HEK293T (cell line): ENCODE measurements around the gene EPB41L3.

Source experiments
- CTCF ChIA-PET: fragments of 350-600 bp; formaldehyde crosslinking; extraction: SDS; loops from one replicate; lab custom pipeline; 2021; ENCODE audit warnings: antibody characterized with exemption, inconsistent platforms; lab: Yijun Ruan, JAX
- POLR2A ChIA-PET: fragments of 350-600 bp; formaldehyde crosslinking; extraction: SDS; loops from one replicate; lab custom pipeline; 2020; ENCODE audit warnings: antibody characterized with exemption, inconsistent platforms; lab: Yijun Ruan, JAX
- DNase-seq: peaks from one replicate; pipeline ENCODE4 v3.0.0; 2012; ENCODE audit warnings: mixed read lengths; ENCODE audit errors: extremely low spot score
- ARNT ChIP-seq: fragments of 450-650 bp; IDR thresholded peaks from 2 replicates; pipeline ENCODE4 v1.6.1; 2017; ENCODE audit warnings: mild to moderate bottlenecking
- BHLHE40 ChIP-seq: fragments of 450-650 bp; IDR thresholded peaks from 2 replicates; pipeline ENCODE4 v1.6.1; 2016; ENCODE audit warnings: mild to moderate bottlenecking, moderate library complexity, borderline replicate concordance
- CTBP1 ChIP-seq: fragments of 450-650 bp; IDR thresholded peaks from 2 replicates; pipeline ENCODE4 v1.6.1; 2016; ENCODE audit warnings: borderline replicate concordance
- ELF4 ChIP-seq: fragments of 450-650 bp; IDR thresholded peaks from 2 replicates; pipeline ENCODE4 v1.6.1; 2017; ENCODE audit warnings: antibody characterized with exemption
- FOXA1 ChIP-seq: fragments of 450-650 bp; IDR thresholded peaks from 2 replicates; pipeline ENCODE4 v1.6.1; 2016; ENCODE audit warnings: mild to moderate bottlenecking
- FOXK2 ChIP-seq: fragments of 450-650 bp; IDR thresholded peaks from 2 replicates; pipeline ENCODE4 v1.6.1; 2016; ENCODE audit warnings: mild to moderate bottlenecking
- FOXM1 ChIP-seq: fragments of 450-650 bp; IDR thresholded peaks from 2 replicates; pipeline ENCODE4 v1.6.1; 2017; ENCODE audit warnings: mild to moderate bottlenecking, borderline replicate concordance
- HDGF ChIP-seq: fragments of 450-650 bp; IDR thresholded peaks from 2 replicates; pipeline ENCODE4 v1.6.1; 2017; ENCODE audit warnings: antibody characterized with exemption, borderline replicate concordance
- L3MBTL2 ChIP-seq: fragments of 450-650 bp; conservative IDR thresholded peaks from 2 replicates; pipeline ENCODE4 v1.6.1; 2016; ENCODE audit warnings: mild to moderate bottlenecking
- LEF1 ChIP-seq: fragments of 450-650 bp; IDR thresholded peaks from 2 replicates; pipeline ENCODE4 v1.6.1; 2017; ENCODE audit warnings: mild to moderate bottlenecking, borderline replicate concordance
- NFRKB ChIP-seq: fragments of 450-650 bp; IDR thresholded peaks from 2 replicates; pipeline ENCODE4 v1.6.1; 2016; ENCODE audit warnings: mild to moderate bottlenecking, moderate library complexity
- PKNOX1 ChIP-seq: fragments of 450-650 bp; IDR thresholded peaks from 2 replicates; pipeline ENCODE4 v1.6.1; 2016
- SP1 ChIP-seq: fragments of 450-650 bp; IDR thresholded peaks from 2 replicates; pipeline ENCODE4 v1.6.1; 2017
- SUZ12 ChIP-seq: fragments of 450-650 bp; IDR thresholded peaks from 2 replicates; pipeline ENCODE4 v1.6.1; 2016; ENCODE audit warnings: mild to moderate bottlenecking
- TARDBP ChIP-seq: fragments of 450-650 bp; IDR thresholded peaks from 2 replicates; pipeline ENCODE4 v1.6.1; 2016
- ZNF384 ChIP-seq: fragments of 450-650 bp; IDR thresholded peaks from 2 replicates; pipeline ENCODE4 v1.6.1; 2016

The EPB41L3 gene

GRCh38 chr18:5506174-5506573 is 37.6 kb downstream of the EPB41L3 start:
- DNase-seq, result no peak
- no peak for TF ChIP-seq ELF4
- no peak for TF ChIP-seq FOXA1
- no peak for TF ChIP-seq CTBP1
- no peak for TF ChIP-seq HDGF
- no peak for TF ChIP-seq SUZ12
- TF ChIP-seq ARNT, result no peak
- no peak for TF ChIP-seq SP1
- TF ChIP-seq FOXK2, result no peak
- no peak for TF ChIP-seq FOXM1
- no peak for TF ChIP-seq LEF1
- POLR2A ChIA-PET, result no interaction called here
- CTCF ChIA-PET, result no interaction called here

- POLR2A ChIA-PET, result no interaction called here
- no peak for DNase-seq
- CTCF ChIA-PET, result no interaction called here
- no peak for TF ChIP-seq LEF1
- TF ChIP-seq L3MBTL2, result no peak
- TF ChIP-seq CTBP1, result no peak
- no peak for TF ChIP-seq PKNOX1
- TF ChIP-seq SP1, result no peak
Measured at GRCh38 chr18:5503740-5504139, 40.1 kb downstream of the EPB41L3 start.

- ChIA-PET CTCF (interaction anchor here (0.5 kb wide), 1 partner anchor 103 kb away, joined by 5 read pairs; no protein-coding TSS in a partner anchor), POLR2A (no interaction called here)
- TF ChIP-seq LEF1 (no peak), SP1 (no peak), SUZ12 (no peak), ARNT (no peak), HDGF (no peak)
- no peak for DNase-seq
Measured at GRCh38 chr18:5500158-5500939, 43.4 kb downstream of the EPB41L3 start.

GRCh38 chr18:5498452-5498851 is 45.3 kb downstream of the EPB41L3 start:
- DNase-seq, result no peak
- ChIA-PET POLR2A (no interaction called here), CTCF (no interaction called here)
- TF ChIP-seq ARNT (no peak), CTBP1 (no peak), LEF1 (no peak)

- no peak for DNase-seq
- ChIA-PET CTCF (no interaction called here), POLR2A (no interaction called here)
- no peak for TF ChIP-seq ARNT
- no peak for TF ChIP-seq HDGF
- TF ChIP-seq FOXM1, result no peak
- no peak for TF ChIP-seq CTBP1
- TF ChIP-seq LEF1, result no peak
- no peak for TF ChIP-seq FOXK2
- no peak for TF ChIP-seq L3MBTL2
- no peak for TF ChIP-seq BHLHE40
- TF ChIP-seq PKNOX1, result no peak
- TF ChIP-seq SUZ12, result no peak
- no peak for TF ChIP-seq TARDBP
- TF ChIP-seq ELF4, result no peak
- no peak for TF ChIP-seq FOXA1
- no peak for TF ChIP-seq ZNF384
- no peak for TF ChIP-seq NFRKB
- TF ChIP-seq SP1, result no peak
Measured at GRCh38 chr18:5496305-5496704, 47.5 kb downstream of the EPB41L3 start.

GRCh38 chr18:5490753-5491480 is 52.9 kb downstream of the EPB41L3 start:
- CTCF ChIA-PET, result no interaction called here

More at GRCh38 chr18:5490753-5491480, 52.9 kb downstream of the EPB41L3 start:
- no peak for TF ChIP-seq BHLHE40
- TF ChIP-seq NFRKB, result no peak
- TF ChIP-seq FOXA1, result no peak
- TF ChIP-seq ZNF384, result no peak
- TF ChIP-seq TARDBP, result no peak
- no peak for TF ChIP-seq PKNOX1
- TF ChIP-seq SP1, result no peak
- TF ChIP-seq LEF1, result no peak
- TF ChIP-seq ARNT, result no peak
- TF ChIP-seq HDGF, result no peak
- no peak for TF ChIP-seq CTBP1
- TF ChIP-seq FOXM1, result no peak
- no peak for TF ChIP-seq FOXK2
- TF ChIP-seq ELF4, result no peak
- TF ChIP-seq L3MBTL2, result no peak
- DNase-seq, result no peak
- POLR2A ChIA-PET, result no interaction called here
